Kidney capillary endothelial cell (primary cell): ENCODE measurements around the gene IL1B.
A peak's percentile ranks its signal among the peaks of the same experiment; 100 is the strongest.

Source experiments
- DNase-seq: peaks from one replicate; pipeline ENCODE4 v3.0.0-alpha.2; 2018; ENCODE audit warnings: low spot score

IL1B gene

DNA sequence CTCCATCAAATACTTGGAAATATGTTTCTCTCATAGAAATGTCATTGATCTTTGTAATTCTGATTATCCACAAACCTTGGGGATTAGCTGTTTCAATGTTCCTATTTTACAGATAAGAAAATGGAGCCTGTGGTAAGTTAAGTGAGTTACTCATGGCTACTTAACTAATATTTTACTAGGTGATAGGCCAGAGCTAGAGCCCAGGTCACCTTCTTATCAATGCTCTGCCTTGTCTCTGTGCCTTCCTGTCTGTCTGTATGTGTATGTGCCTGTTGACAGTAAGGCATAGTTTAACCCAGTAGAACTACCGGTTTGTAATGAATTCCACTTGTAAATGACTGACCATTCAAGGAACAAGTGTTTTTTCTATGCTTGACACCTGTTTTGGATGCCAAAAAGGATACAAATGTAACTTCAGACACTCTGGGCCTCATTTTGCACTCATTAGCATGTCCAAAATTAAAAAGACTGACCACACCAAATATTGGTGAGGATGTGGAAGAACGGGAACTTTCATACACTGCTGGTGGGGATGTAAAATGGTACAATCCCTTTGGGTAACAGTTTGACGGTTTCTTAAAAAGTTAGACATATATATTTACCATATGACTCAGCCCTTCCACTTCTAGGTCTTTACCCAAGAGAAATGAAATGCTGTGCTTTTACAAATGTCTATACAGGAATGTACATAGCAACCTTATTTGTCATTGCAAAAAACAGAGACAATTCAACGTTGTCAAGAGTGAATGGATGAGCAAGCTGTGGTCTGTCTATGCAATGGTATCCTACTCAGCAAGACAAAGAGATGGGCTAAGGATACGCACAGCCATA, 32.7 kb downstream of the IL1B start:
- no peak for DNase-seq

DNA sequence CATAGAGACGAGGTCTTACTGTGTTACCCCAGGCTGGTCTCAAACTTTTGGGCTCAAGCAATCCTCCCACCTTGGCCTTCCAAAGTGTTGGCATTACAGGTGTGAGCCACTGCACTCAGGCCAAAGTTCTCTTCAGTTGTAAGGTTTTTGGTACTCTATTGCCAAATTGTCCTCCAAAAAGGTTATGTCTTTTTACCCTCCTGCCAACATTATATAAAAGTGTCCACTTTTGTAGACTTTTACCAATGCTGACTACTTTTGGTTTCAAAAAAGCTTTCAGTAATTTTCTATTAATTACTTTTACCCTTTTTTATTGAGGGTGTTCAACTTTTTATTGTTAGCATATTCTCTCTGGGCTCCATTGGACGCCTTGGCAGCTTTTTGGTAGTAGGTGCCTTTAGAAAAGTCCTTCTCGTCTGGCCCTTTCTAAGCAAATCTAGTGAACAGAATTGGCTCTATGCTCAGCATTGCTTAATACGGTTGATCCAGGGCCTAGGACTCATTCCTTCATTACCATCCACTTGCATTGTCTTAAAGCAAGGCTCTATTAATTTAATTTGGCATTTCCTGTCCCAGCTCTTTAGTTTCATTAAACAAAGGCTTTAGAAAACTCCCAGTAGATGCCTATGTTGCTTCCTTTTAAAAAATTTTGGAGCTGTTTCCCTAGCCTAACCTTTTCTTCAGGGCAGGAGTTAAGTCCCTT, 35.5 kb downstream of the IL1B start:
- DNase-seq: no peak

DNA sequence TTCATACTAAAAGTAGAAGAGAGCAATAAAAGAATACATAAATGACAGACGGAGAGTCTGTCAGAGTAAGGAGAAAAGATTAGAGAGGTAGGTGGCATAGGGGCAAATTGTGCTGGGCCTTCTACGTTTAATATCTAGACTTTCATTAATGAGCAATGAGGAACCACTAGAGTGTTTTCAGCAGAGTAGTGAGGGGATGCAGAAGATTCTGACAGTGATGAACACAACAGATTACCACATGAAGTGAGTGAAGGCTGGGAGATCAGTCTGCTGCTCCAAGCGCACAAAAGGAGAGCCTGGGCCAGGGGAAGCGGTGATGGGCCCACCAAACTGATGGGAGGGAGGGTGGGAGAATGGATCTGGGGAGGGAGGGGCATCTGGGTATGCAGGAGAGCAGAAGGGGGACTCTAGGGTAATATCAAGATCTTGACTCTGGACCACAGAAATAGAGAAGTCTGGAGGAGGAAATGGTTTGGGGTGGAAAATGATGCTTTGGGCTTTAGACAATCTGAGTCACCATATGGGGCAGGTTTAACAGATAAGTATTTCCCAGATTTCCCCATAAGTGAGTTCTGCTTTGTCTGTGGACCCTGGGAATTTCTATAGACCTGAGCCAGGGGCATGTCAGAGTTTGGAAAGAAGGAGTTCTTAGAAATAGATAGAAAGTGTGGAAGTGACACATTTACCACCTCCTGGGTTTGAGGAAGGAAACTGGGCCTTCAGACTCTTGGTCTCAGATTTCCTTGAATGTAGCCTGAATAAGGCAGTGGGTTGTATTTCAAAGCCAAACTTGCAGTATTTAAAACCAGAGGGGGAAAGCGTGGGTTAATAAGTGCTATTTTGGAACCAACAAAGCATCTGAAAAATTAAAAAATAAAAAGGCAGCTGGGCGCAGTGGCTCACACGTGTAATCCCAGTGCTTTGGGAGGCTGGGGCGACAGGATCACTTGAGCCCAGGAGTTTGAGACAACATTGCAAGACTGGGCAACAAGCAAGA, 37.3 kb downstream of the IL1B start:
- no peak for DNase-seq

DNA sequence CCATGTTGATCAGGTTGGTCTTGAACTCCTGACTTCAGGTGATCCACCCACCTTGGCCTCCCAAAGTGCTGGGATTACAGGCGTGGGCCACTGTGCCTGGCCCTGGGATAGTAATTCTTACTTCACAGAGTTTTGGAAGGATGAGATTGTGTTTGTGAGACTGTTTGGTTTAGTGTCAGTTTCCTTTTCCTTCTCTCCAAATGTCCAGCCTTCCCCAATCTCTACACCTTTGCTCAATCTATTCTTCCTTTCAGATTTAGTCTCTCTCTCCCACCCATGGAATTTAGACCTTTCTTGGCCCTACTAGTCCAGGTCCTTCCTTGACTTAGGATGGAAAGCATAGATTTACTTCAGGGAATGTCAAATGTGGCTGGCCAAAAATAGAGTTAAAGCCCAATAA, 40.1 kb downstream of the IL1B start:
- DNase-seq: no peak

DNA sequence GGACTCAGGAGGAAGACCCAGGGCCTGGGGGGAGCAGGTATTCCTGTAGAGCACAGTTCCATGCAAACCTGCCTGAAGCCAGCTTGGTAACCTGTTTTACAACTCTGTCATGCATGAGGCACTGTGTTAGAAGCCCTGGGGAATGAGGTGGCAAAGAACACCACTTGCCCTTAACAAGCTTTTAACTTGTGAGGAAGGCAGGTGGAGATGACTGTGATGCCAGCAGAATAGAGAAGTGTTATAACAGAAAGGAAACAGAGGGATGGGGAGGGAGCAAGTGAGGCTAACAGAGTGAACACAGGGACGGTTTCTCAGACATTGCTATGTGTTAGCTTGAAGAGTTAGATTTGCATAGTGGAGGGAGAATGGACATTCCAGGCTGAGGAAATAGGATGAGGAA, 40.8 kb downstream of the IL1B start:
- DNase-seq: no peak

DNA sequence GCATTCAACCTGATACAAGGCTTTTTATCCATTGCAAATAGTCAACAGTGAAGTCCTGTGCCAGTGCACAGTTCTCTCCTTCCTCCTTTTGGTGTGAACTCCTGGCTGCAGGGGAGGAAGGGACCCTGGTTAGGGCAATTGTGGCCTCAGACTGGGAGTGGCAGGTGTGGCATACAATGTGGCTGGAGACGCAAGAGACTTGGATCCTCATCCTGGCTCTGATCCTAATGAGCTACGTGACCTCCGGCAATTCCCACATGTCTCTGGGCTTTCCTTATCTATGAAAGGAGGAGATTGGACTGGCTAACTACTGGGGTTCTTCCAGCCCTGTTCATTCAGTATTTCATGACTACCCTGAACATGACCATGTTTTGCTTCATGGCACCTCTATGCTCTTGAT, 41.7 kb downstream of the IL1B start:
- DNase-seq: no peak

DNA sequence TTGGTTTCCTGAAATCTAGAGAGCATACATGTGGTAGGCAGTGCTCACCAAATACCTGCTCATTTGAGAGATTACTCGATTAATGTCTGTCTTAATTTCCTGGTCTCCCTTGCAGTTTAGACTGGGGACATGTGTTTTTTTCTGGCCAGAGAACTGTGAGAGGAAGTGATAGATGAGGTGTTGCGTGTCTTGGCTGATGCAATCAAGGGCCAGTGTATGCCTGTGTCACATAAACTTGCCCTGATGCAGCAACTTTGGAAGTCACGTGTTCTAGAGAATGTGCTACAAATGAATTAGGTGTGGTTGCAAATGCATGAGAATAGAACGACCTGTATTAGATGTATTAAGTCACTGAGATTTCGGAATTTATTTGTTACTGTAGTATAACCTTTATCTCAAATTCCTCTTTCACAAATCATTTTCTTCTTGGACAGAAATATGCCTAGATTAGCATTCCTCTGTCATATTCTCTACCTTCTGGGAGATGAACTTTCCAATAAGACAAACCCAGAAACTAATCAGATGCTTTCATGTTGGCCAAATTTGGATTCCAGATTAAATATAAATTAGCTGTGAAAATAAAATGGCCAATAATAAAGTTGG, 42.3 kb downstream of the IL1B start:
- peak; percentile 65 for DNase-seq

DNA sequence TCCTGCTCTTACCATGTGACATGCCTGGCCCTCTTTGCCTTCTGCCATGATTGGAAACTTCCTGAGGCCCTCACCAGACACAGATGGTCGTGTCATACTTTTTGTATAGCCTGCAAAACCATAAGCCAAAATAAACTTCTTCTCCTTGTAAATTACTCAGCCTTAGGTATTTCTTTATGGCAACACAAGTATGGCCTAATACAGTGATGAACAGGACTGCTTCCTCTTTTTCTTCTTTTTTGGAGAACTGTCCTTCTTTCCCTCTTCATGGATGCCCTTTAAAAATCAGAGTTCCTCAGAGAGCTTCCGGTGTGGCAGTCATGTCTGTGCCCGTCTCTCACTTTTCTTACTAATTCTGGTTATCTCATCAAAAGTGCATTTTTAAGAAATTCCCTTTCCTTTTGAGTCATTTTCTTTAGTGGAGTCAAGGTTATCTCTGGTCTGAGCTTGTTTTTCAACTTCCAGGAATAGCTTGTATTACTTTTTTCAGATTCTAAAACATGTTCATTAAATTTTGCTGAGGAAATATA, 43.1 kb downstream of the IL1B start:
- peak; percentile 24 for DNase-seq

DNA sequence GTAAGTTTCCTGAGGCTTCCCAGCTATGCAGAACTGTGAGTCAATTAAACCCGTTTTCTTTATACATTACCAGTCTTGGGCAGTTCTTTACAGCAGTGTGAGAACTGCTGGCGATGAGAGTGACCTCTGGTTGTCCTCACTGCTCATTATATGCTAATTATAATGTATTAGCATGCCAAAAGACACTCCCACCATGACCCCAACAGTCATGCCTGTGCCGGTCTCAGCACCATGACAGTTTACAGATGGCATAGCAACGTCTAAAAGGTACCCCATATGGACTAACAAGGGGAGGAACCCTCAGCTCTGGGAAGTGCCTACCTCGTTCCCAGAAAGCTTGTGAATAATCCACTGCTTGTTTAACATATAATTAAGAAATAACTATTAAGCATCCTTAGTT, 44.2 kb downstream of the IL1B start:
- DNase-seq: no peak

DNA sequence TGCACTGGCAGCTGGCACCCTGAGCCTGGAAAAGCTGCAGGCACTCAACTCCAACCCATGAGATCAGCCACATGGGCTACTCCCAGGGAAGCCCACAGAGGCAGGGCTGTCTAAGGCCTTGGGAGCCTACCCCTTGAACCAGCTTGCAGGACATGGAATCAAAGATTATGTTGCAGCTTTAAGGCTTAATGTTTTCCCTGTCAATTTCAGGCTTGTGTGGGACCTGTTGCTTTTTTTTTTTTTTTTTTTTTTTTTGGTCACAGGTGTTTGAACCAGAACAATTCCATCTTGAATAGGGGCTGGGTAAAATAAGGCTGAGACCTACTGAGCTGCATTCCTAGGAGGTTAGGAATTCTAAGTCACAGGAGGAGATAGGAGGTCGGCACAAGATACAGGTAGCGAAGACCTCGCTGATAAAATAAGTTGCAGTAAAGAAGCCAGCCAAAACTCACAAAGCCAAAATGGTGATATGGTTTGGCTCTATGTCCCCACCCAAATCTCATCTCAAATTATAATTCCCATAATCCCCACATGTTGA, 44.8 kb downstream of the IL1B start:
- DNase-seq: no peak

DNA sequence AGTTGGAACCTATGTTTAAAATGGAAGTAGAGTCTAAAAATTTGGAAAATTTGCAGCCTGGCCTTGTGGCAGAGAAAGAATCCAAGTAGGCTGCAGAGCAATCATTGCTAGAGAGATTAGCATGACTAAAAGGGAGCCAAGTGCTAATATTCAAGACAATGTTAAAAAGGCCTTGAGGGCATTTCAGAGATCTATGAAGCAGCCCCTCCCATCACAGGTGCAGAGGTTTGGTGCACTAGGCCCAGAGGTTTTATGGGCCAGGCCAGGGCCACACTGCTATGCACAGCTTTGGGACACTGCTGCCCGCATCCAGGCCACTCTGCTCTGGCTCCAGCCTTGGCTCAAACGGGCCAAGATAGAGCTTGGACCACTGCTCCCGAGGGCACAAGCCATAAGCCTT, 45.6 kb downstream of the IL1B start:
- no peak for DNase-seq

DNA sequence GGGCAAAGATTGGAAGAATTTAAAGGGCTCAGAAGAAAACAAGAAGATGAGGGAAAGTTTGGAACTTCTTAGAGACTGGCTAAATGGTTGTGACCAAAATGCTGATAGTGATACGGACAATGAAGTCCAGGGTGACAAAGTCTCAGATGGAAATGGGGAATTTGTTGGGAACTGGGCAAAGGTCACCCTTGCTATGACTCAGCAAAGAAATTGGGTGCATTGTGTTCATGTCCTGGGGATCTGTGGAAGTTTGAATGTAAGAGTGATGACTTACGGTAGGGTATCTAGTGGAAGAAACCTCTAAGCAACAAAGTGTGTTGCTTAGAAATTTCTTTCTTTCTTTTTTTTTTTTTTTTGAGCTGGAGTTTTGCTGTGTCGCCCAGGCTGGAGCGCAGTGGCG, 46.3 kb downstream of the IL1B start:
- DNase-seq: no peak

DNA sequence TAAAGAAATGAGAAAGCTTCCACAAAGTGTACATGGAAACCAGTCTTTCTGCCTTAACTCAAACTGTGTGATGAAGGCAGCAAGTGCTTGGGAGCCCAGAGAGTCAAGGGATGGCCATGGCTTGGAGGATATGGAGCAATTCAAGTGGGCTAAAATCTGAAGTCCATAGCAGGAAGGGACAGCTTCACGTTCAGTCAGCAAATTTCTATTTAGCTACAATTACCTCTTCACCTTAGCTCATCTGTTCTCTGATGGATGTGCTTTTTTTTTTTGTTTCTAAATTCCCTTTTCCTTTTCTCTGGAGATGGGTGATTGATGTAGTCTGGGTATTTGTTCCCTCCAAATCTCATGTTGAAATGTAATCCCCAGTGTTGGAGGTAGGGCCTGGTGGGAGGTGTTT, 47.4 kb downstream of the IL1B start:
- no peak for DNase-seq

DNA sequence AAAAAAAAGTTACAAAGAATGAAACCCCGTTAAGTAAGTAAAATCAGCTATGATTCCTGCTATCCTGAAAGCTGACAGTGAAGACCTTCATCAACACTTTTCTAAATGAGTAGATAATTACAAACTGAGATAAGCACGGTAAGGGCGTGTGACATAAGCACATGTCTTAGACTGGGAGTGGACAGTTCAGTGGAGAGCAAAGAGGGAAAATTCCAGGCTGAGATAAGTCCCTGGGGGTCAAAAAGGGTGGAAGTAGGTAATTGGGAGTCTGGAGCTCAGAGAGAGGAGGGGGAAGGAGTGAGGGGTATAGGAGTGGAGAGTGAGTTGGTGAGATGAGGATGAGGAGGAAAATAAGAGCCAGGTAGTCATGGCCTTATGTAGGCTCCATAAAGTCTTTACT, 47.9 kb downstream of the IL1B start:
- no peak for DNase-seq

DNA sequence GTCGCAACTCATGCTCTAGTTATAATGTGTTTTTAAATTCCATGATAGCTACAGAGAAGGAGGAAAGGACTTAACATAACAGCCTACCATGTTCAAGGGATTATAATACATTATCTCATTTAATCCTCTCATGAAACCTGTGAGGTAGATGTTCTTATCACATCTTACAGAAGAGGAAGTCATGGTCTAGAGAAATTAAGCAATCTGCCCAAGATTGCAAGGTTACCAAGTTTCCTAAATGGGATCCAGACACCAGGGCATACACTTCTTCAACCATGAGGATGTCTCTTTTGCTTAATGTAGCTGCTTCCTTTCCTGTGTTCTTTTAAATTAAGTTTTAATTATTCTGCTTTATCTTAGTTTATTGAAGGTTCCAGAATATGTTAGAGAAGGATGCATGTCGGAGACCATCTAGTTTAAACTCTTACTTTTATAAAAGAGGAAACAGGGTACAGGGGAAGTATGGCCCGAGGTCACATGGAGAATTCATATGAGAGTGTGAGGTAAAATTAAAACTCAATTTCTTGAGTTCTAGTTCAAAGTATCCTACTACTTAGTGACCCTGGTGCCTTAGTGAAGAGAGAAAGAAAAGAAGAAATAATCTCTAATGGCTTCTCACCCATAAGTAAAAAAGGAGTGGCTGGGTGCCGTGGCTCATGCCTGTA, 48.7 kb downstream of the IL1B start:
- no peak for DNase-seq

DNA sequence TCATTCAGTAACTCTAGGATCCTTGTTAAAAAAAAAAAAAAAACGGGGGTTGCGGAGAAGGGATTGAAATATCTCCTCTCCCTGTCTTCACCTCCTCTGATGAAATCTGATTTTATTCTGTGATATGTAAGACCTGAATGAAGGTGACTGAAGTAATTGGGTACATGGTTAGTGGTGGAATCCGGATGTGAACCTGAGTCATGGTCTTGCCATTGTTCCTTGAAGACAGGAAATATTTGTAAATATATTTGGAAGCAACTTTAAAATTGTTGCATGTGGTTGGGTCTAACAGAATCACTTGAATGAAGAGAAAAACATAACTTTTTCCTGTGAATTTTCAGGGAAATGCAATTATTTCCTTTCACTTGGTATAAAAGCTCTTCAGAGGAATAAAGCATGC, 49.3 kb downstream of the IL1B start:
- DNase-seq: peak; percentile 88

DNA sequence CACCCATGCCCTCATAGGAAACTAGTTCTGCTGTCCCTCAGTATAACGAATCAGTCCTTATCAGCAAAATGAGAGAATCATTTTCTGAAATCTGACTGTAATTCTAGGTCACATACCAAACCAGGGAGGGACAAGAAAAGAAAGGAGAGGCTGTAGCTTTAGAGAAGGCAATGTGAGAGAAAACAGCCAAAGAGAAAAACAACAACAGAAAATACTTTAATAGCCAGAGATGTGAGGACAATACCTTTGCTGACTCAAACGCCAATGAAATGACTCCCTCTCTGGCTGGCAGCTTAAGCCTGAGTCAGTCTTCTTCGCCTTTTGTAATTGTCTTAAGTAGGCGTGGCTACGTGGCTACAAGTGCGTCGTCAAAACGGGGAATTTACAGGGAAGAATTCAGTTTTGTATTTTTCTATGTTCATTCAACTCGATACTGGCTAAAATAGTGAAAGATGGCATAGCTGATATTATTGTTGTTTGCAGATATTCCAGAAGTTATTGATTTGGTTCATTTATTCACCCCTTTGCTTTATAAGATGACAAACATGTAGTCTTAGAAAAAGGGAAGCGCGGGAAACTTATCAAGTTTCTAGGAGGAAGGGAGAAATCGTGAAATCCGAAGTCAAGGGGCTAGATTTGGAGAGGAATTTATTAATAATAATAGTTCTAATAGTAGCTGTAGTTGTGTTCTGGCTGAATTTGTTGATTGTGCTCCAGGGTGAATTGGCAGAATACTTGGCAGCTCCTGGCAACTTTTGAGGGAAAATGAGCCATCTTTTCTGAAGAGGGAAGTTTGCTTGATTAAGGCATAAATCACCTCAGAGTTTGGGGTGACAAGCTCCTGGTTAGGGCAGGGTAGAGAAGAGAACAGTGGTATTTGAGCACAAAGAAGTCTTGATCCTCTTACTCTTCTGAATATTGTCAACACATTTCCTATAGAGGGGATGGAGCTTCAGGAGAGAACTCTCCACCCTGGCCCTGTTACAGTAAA, 52.1 kb downstream of the IL1B start, which contains the start of gene IL1A:
Gene IL1A, minus strand, starts transcription at position 295 of the 991 bp plus-strand sequence. CDS start 723 bp downstream, outside the sequence.
- DNase-seq: peak; percentile 78

DNA sequence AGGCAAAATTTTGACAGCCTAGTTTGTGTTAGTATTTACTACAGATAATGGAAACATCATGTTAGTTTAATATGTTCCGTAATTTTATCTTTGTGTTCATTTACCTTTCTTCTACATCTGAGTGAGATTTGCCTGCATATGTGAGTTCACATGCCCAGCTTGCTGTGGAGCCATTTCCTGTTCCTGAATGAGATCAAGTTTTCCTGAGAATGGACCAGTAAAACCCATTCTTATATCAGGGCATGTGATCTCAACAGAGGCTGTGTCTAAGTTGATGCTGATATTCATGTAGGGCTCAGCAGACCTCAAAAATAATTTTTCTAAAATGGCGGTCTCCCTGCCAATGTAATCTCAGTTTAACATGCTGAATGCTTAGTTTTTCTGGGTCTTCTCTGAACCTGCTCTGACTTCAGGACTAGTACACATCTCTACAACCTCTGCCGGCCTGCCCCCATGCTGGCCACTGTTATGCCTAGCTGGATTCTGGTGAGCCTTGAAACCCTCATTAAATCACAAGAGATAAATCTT, 53.3 kb downstream of the IL1B start:
- DNase-seq: peak; percentile 19

DNA sequence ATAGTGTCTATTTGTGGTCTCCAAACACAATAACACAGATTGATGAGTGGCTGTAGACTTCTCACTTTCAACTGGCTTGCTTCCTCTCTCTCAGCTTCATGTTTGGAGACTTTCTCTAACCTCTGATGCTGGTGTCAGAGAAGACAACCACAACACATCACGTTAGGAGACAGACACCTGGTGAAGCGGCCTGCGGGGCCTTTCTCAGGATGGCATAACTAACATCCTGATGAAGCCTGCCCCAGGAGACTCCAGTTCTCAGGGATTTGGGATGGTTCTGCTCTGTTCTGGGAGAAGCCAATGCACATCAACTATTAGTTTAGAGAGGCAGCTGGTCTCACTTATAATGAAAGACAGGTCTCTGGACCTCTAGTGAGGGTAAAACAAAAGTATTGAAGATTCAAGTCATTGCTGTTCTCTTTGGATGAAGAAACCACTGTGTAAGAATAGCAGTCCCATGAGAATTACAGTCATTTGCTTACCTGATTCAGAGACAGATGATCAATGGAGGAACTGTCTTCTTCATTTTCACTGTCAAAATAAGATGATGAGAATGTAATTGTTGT, 54.3 kb downstream of the IL1B start:
- DNase-seq: no peak
